HL-60/S4 treated with retinoic acid at 250 ng/mL for 4 days and 3 days (cell line): ENCODE measurements around the gene SLC26A6.

Experiments
- in situ Hi-C: fragments of 300-500 bp; cut with MboI; formaldehyde crosslinking; loops from 2 replicates; pipeline ENCODE4 v1.7.0; 2022; ENCODE audit warnings: low sequenced_read_pairs

The SLC26A6 gene

DNA sequence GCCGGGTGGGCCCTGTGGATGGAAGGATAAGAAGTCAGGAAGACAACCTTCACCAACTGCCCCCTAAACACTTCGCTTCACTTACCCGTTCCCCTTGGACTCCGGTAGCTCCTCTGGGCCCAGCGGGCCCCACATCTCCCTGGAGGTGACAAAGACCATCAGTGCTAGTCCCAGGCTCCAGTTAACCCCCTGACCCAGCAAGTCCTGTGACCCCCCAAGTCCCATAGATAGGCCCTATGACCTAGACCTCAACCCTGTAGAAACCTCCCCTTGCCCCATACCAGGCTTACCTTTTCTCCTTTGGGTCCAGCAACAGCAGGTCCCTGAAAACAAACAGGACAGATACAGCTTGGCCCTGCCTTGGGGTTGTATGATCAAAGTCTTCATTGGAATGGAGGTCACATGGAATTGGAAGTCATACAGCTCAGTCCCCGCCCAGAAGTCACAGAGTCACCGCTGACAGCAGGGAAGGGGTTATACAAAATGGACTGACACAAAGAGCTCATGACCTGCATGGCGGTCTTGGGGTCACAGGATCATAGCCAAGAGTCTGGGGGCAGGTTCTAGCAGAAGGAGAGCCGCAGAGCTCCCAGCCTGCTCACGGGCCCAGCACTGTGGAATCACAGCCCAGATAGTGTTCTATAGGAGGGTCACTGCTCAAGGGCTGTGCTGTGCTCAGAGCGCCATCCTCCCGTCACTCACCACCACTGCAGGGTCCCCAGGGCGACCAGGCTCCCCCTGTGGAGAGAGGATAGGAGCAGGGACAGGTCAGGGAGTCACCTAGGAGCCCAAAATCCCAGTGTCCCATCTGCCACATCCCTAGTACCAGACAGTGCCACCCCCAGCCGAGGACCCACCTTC lies 53.4 kb downstream of the SLC26A6 start:
- in situ Hi-C loops: no loop called here

DNA sequence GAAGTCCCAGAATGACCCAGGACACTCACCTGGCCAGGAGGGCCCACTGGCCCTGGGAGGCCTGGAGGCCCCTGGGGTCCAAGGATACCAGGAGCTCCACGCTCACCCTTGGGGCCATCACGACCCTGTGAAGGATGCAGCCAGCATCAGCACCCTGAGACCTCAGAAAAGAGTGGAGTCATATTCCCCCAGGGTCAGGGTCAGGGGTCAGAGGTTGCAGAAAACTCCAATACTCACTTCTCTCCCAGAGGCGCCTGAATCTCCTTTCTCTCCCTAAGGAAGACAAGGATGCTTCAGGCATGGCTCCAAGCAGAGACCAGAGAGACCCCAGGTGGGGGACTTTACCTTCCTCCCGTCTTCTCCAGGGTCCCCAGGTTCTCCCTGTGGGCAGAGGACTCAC lies 58.6 kb downstream of the SLC26A6 start:
- in situ Hi-C loops: no loop called here
